Measurements from ENCODE around the gene VILL. TPM values are rescaled to one million over a fixed set of nuclear protein-coding genes. Genes with fewer than 3 reads are reported as not detected.

The VILL gene
- polyA plus RNA-seq, 1 donor from 2014 or later, result not detected

GRCh38 chr3:37943126-37943525, 47.5 kb upstream of the VILL start:
- no peak overlapping the region for H3K4me3 ChIP-seq (ENCODE audit: low read length)
- no peaks in the 10 kb centered on the region for H3K79me2 ChIP-seq (replicated peaks; ENCODE audit: insufficient read depth, low read length)

GRCh38 chr3:37943631-37944314, 46.8 kb upstream of the VILL start:
- Histone ChIP-seq H4K20me1 (ENCODE audit: insufficient read depth) (no peaks in the 10 kb centered on the region), H3K4me3 (ENCODE audit: low read length) (no peak overlapping the region), H3K36me3 (ENCODE audit: insufficient read depth, low read length) (no peaks in the 10 kb centered on the region), H3K4me2 (ENCODE audit: low read length) (no peak overlapping the region), H3K79me2 (replicated peaks; ENCODE audit: insufficient read depth, low read length) (no peaks in the 10 kb centered on the region), H3K27ac (ENCODE audit: low read length) (no peak overlapping the region), H3K9me3 (ENCODE audit: low read length) (no peaks in the 10 kb centered on the region), H3K27me3 (ENCODE audit: insufficient read depth, low read depth, low read length) (no peaks in the 10 kb centered on the region), H3K9me2 (ENCODE audit: insufficient read depth, low read length) (no peaks in the 10 kb centered on the region), H3F3A (ENCODE audit: insufficient read depth, low read length, poor library complexity, severe bottlenecking) (no peaks in the 10 kb centered on the region), H3K9ac (ENCODE audit: low read length) (no peak overlapping the region), H2AFZ (ENCODE audit: low read depth, low read length) (no peak overlapping the region)
- TF ChIP-seq MXI1 (conservative IDR thresholded peaks at IDR 0.05; ENCODE audit: poor library complexity, severe bottlenecking), result no peak
- TF ChIP-seq REST (IDR thresholded peaks at IDR 0.05; ENCODE audit: borderline replicate concordance), result no peak
- no peak for TF ChIP-seq EZH2 (IDR thresholded peaks at IDR 0.05; ENCODE audit: borderline replicate concordance, insufficient read depth, low read length, poor library complexity, severe bottlenecking)
- no peak for TF ChIP-seq SMC3 (conservative IDR thresholded peaks at IDR 0.05; ENCODE audit: poor library complexity)

More at GRCh38 chr3:37943126-37943525, 47.5 kb upstream of the VILL start:
- no peak overlapping the region for H3K4me2 ChIP-seq (ENCODE audit: low read length)
- no peaks in the 10 kb centered on the region for H3K27me3 ChIP-seq (ENCODE audit: insufficient read depth, low read depth, low read length)
- no peaks in the 10 kb centered on the region for H4K20me1 ChIP-seq (ENCODE audit: insufficient read depth)
- no peak overlapping the region for H2AFZ ChIP-seq (ENCODE audit: low read depth, low read length)
- no peak for TF ChIP-seq CTCF (IDR thresholded peaks at IDR 0.05; ENCODE audit: poor library complexity, severe bottlenecking)
- no peak for TF ChIP-seq TAF1 (IDR thresholded peaks at IDR 0.05; ENCODE audit: low read depth)
- TF ChIP-seq SMC3 (conservative IDR thresholded peaks at IDR 0.05; ENCODE audit: poor library complexity), result no peak
- no peak for TF ChIP-seq MXI1 (conservative IDR thresholded peaks at IDR 0.05; ENCODE audit: poor library complexity, severe bottlenecking)
- TF ChIP-seq EP300 (conservative IDR thresholded peaks at IDR 0.05; ENCODE audit: poor library complexity, severe bottlenecking), result no peak
- TF ChIP-seq REST (IDR thresholded peaks at IDR 0.05; ENCODE audit: borderline replicate concordance), result no peak
- no peak for TF ChIP-seq EZH2 (IDR thresholded peaks at IDR 0.05; ENCODE audit: borderline replicate concordance, insufficient read depth, low read length, poor library complexity, severe bottlenecking)
- TF ChIP-seq RAD21 (conservative IDR thresholded peaks at IDR 0.05), result no peak
- TF ChIP-seq POLR2AphosphoS5 (IDR thresholded peaks at IDR 0.05), result no peak
- H3K9me3 ChIP-seq (ENCODE audit: low read length), result no peaks in the 10 kb centered on the region
- H3K9me2 ChIP-seq (ENCODE audit: insufficient read depth, low read length), result no peaks in the 10 kb centered on the region
- no peak overlapping the region for H3K9ac ChIP-seq (ENCODE audit: low read length)
- H3F3A ChIP-seq (ENCODE audit: insufficient read depth, low read length, poor library complexity, severe bottlenecking), result no peaks in the 10 kb centered on the region
- H3K27ac ChIP-seq (ENCODE audit: low read length), result no peak overlapping the region
- no peaks in the 10 kb centered on the region for H3K36me3 ChIP-seq (ENCODE audit: insufficient read depth, low read length)
